Mammary epithelial cell (primary cell): ENCODE results near the gene ACER3.

Experiments used
- EZH2 ChIP-seq: IDR thresholded peaks from 2 replicates; pipeline ENCODE4 v1.6.1; 2012; ENCODE audit warnings: low read length, inconsistent platforms, borderline replicate concordance
- TF ChIP-seq, protein P1 (sequence below), 2 donors: IDR thresholded peaks in 1 of 2; conservative IDR thresholded peaks in 1 of 2; 2 replicates each; pipeline ENCODE4 v1.5.1; 2011 to 2012; ENCODE audit warnings: inconsistent platforms in 2 of 2, low read length in 2 of 2, mild to moderate bottlenecking in 2 of 2, control low read depth in 1 of 2, low read depth in 1 of 2; ENCODE audit not compliant: insufficient read depth in 1 of 2; ENCODE audit errors: extremely low read depth in 1 of 2

DNA sequence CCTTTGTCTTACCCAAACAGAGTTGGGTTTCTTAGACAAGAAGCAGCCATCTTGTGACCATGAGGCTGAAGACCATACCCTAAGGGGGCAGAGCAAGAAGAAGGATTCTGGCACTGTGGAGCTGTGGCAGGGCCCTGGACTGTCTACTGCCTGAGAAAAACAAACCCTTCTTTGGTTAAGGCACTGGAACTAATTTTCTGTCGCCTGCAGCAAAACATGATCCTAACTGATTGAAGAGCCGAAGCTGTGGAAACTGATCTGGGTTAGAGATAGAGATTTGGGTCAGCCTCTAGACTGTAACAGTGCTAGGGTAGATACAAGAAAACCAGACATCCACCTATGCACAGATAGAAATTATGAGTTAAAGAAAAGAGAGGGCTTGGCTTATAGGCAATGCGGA is 11.3 kb upstream of the ACER3 start:
- TF ChIP-seq, protein P1, sequence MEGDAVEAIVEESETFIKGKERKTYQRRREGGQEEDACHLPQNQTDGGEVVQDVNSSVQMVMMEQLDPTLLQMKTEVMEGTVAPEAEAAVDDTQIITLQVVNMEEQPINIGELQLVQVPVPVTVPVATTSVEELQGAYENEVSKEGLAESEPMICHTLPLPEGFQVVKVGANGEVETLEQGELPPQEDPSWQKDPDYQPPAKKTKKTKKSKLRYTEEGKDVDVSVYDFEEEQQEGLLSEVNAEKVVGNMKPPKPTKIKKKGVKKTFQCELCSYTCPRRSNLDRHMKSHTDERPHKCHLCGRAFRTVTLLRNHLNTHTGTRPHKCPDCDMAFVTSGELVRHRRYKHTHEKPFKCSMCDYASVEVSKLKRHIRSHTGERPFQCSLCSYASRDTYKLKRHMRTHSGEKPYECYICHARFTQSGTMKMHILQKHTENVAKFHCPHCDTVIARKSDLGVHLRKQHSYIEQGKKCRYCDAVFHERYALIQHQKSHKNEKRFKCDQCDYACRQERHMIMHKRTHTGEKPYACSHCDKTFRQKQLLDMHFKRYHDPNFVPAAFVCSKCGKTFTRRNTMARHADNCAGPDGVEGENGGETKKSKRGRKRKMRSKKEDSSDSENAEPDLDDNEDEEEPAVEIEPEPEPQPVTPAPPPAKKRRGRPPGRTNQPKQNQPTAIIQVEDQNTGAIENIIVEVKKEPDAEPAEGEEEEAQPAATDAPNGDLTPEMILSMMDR (conservative IDR thresholded peaks at IDR 0.05 in 1 of 2, IDR thresholded peaks at IDR 0.05 in 1 of 2; ENCODE audit: extremely low read depth in 1 of 2, insufficient read depth in 1 of 2, low read depth in 1 of 2, low read length in 2 of 2) = no peak
- no peak for TF ChIP-seq EZH2
